HEK293 (cell line): ENCODE data around the gene SLC9C1.

Experiments
- YY2 ChIP-seq: fragments of 450-650 bp; formaldehyde crosslinking; IDR thresholded peaks from 2 replicates; pipeline ENCODE4 v1.5.1; 2016; ENCODE audit warnings: missing biosample characterization, missing genetic modification characterization
- ZNF274 ChIP-seq, 2 experiments: fragments of 200-500 bp in 1 of 2; fragments of 450-650 bp in 1 of 2; sonication (Bioruptor generic) in 1 of 2; formaldehyde crosslinking in 1 of 2; IDR thresholded peaks; 2 replicates each; pipeline versions ENCODE4 v1.5.1 to v1.6.1; 2014 to 2016; ENCODE audit warnings: borderline replicate concordance in 1 of 2, inconsistent platforms in 1 of 2, low read length in 1 of 2, missing biosample characterization in 1 of 2, missing genetic modification characterization in 1 of 2
- ZNF423 ChIP-seq: fragments of 450-650 bp; formaldehyde crosslinking; IDR thresholded peaks from 2 replicates; pipeline ENCODE4 v1.5.1; 2016; ENCODE audit warnings: missing biosample characterization, missing genetic modification characterization
- TF ChIP-seq, protein P1 (sequence below): fragments of 450-650 bp; formaldehyde crosslinking; IDR thresholded peaks from 2 replicates; pipeline ENCODE4 v1.5.1; 2016; ENCODE audit warnings: missing biosample characterization, missing genetic modification characterization

DNA sequence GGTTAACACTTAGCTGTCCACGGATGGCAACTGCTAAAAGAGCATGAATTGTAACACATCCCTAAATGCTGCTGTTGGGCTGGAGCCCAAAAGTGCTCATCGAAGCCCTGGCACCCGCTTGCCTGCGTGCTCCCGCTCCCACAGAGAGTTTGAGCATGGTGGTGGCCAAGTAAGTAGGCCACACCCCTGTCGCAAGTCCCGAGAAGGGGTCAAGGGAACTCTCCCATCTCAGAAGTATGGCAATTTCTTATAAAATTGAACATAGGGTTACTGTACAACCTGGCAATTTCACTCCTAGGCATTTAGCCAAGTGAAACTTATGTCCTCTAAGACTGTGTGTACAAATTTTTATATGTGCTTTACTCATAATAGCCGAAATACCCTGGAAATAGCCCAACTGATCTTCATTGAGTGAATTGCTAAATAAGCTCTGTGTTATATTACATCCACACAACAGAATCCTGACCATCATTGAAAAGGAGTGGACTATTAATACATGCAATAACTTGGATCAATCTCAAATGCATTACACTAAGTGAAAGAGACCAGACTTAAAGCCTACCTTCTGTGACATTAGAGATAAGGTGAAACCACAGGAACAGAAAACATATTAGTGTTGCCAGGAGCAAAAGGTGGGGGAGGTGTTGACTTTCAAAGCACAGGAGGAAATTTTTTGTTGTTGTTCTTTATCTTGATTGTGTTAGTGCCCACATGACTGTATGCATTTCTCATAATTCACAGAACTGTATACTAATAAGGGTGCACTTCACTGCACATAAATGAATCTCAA, 159.5 kb downstream of the SLC9C1 start:
- TF ChIP-seq ZNF423 (no peak), YY2 (tag by site-specific recombination) (no peak), ZNF274 (IDR thresholded peaks at IDR 0.05; ENCODE audit: low read length) (no peak), ZNF274 (tag by site-specific recombination; IDR thresholded peaks at IDR 0.05; ENCODE audit: borderline replicate concordance) (no peak)
- TF ChIP-seq, protein P1, sequence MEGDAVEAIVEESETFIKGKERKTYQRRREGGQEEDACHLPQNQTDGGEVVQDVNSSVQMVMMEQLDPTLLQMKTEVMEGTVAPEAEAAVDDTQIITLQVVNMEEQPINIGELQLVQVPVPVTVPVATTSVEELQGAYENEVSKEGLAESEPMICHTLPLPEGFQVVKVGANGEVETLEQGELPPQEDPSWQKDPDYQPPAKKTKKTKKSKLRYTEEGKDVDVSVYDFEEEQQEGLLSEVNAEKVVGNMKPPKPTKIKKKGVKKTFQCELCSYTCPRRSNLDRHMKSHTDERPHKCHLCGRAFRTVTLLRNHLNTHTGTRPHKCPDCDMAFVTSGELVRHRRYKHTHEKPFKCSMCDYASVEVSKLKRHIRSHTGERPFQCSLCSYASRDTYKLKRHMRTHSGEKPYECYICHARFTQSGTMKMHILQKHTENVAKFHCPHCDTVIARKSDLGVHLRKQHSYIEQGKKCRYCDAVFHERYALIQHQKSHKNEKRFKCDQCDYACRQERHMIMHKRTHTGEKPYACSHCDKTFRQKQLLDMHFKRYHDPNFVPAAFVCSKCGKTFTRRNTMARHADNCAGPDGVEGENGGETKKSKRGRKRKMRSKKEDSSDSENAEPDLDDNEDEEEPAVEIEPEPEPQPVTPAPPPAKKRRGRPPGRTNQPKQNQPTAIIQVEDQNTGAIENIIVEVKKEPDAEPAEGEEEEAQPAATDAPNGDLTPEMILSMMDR (tag by site-specific recombination), result no peak
